GM12864 (cell line): ENCODE data around the gene TH.
"Not testable (repeated sequence)": the region's sequence is repeated elsewhere in the genome, so short reads cannot be mapped to it uniquely, and the experiment has no call there.

Experiments
- DNase-seq: peaks from one replicate; pipeline ENCODE4 v3.0.0-alpha.2; 2011; ENCODE audit warnings: low read depth
- H3K4me3 ChIP-seq: 2 replicates; pipeline ENCODE4 v1.5.1; 2011; ENCODE audit warnings: mild to moderate bottlenecking, low read depth, low read length, control low read depth
- TF ChIP-seq, protein P1 (sequence below): IDR thresholded peaks from 2 replicates; pipeline ENCODE4 v1.5.1; 2011; ENCODE audit warnings: low read depth, mild to moderate bottlenecking, moderate library complexity, low read length, control low read depth, inconsistent platforms; ENCODE audit errors: missing control alignments

TH gene

DNA sequence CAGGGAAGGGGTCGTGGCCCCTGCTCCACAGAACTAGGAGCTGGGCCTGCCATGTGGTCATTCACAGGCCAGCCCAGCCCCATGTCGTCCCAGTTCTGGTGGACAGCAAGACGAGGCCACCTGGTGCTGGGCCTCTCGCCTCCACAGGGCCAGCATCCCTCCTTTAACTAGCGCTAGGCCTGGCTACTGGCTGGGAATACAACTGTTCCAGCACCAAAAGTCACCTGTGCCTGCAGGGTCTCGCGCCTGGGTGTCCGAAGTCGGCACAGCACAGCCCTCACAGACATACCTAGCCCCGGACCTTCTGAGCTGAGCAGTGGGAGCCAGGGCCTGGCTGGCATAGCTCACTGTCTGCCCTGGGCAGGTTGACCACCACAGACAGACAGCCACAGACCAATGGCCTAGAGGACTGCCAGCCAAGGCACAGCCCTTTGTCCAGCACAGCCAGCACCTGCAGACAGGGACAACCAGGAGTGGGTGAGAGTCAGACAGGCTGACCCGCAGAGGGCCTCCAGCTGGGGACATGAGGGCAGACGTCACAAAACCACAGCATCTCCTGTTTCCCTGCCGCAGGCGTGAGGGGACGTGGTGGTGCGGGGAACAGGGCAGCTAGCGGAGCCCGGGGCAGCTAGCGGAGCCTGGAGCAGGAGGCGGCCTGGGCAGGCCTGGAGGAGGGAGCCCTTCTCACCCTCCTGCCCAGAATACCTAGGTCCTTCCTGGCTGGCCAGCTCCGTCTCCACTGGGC, 27.2 kb upstream of the TH start:
- DNase-seq, result no peak
- no peak overlapping the region for H3K4me3 ChIP-seq
- TF ChIP-seq, protein P1, sequence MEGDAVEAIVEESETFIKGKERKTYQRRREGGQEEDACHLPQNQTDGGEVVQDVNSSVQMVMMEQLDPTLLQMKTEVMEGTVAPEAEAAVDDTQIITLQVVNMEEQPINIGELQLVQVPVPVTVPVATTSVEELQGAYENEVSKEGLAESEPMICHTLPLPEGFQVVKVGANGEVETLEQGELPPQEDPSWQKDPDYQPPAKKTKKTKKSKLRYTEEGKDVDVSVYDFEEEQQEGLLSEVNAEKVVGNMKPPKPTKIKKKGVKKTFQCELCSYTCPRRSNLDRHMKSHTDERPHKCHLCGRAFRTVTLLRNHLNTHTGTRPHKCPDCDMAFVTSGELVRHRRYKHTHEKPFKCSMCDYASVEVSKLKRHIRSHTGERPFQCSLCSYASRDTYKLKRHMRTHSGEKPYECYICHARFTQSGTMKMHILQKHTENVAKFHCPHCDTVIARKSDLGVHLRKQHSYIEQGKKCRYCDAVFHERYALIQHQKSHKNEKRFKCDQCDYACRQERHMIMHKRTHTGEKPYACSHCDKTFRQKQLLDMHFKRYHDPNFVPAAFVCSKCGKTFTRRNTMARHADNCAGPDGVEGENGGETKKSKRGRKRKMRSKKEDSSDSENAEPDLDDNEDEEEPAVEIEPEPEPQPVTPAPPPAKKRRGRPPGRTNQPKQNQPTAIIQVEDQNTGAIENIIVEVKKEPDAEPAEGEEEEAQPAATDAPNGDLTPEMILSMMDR, result no peak

DNA sequence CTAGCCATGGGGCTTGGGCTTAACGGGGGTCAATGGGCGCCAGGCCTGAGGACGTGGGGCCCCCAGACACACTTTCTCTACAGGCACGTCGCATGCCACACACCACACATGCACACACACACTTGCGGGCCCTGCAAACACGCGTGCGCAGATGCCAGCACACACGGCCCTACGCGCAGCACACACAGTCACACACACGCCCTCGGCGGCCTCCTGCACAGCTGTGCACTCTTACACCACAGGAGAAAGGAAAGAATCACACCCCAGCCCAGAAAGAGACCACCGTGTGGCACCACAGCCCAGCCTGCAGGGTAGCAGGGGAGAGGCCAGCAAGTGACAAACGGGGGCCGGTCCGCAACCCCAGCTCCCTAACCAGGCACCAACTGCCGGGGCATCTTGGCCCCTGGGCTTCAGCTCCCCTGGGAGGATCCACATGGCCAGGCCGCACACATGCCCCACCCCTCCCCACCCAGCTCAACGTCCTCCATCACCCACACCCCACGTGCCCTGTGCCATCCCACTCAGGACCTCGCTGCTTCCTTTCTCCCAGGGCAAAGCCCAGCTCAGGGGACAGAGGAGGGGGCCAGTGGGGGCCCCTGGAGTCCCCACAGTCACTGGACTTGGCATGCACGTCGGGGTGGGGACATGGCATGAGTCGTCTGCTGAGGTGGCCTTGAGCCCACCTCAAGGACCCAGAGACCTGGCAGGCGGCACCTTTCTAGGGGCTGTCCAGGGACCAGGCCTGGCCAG, 26.3 kb upstream of the TH start:
- TF ChIP-seq, protein P1, result no peak
- H3K4me3 ChIP-seq, result no peak overlapping the region
- DNase-seq, result no peak

DNA sequence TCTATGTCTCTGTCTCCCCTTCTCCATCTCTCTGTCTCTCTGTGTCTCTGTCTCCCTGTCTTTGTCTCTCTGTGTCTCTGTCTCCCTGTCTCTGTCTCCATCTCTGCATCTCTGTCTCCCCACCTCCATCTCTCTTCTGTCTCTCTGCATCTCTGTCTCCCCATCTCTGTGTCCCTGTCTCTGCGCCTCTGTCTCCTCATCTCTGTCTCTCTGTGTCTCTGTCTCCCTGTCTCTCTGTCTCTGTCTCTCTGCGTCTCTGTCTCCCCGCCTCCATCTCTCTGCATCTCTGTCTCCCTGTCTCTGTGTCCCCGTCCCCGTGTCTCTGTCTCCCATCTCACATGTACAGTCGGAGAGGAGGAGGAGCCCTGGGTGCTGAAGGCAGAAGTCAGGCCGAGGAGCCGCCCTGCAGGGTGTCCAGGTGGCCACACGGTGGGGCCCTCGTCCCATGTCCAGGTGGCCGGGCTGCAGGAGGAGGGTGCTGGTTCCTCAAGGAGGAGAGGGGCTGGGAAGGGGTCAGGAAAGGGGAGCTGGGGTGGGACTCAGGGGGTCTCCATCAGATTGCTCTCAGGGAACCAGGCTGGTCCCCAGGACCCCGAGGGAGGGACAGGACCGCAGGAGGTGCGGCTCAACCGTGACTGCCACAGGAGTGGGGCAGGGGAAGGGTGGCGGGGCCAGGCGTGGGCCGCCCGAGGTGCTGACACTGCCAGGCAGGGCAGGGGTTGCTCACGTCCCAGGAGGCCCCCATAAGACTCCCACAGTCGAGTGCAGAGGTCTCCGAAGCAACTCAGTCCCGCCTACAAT, 25.6 kb upstream of the TH start:
- no peak overlapping the region for H3K4me3 ChIP-seq
- TF ChIP-seq, protein P1, result peak; percentile 82
- DNase-seq, result no peak

DNA sequence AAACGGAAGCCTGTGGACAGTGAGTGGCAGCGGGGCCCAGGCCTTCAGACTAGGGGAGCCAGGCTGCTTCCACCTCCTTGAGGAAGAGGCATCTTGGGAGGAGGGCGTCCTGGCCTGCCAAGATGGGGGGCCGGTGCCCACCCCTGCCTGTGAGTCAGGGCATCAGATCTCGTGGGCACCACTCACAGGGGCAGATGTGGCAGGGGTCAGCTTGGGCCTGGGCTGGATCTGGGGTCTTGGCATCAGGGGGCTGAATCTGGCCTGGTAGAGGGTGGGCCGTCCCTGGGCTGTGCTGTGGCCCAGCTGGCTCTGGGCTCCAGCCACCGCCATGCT, 24.1 kb upstream of the TH start:
- TF ChIP-seq, protein P1, result no peak
- no peak for DNase-seq
- H3K4me3 ChIP-seq, result no peak overlapping the region

DNA sequence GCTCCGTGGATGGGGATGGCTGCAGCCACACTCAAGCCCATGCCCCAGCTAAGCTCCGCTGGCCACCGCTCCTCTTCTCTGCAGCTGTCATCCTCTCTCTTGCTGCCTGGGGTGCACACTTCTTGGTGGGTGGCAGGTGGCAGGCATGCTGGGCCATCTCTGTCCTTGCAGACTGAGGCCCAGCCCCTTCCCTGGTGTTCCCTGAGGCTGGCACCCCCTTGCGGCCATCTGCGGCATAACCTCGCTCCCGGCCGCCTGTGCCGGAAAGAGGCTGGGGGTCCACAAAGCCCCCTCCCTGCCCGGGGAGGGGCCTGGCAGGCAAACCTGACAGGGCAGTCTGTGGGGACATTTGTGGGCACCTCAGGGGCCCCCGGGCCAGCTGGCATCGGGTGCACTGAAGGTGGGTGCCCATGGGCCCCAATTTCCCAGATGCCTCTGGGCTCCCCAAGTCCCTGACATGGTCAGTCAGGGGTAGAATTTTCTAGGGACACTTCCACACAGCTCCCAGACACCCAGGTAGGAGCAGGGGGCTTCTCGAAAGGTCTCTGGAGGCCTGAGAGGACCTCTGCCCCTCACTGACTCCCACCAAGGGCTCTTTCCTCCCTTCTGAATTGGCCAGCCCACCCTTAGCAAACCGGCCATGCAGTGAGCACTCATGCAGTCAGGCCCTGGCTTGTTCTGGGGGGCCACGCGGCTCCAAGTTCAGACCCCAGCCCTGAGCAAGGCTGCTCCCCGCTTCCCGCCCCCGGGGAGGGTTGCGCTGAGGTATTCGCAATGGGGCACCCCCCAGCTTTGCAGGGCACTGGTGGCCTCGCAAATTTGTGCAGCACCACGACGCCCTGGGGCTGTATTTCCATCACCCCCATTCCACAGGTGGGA, 23.5 kb upstream of the TH start:
- TF ChIP-seq, protein P1, result peak; percentile 91
- H3K4me3 ChIP-seq, result no peak overlapping the region
- no peak for DNase-seq

DNA sequence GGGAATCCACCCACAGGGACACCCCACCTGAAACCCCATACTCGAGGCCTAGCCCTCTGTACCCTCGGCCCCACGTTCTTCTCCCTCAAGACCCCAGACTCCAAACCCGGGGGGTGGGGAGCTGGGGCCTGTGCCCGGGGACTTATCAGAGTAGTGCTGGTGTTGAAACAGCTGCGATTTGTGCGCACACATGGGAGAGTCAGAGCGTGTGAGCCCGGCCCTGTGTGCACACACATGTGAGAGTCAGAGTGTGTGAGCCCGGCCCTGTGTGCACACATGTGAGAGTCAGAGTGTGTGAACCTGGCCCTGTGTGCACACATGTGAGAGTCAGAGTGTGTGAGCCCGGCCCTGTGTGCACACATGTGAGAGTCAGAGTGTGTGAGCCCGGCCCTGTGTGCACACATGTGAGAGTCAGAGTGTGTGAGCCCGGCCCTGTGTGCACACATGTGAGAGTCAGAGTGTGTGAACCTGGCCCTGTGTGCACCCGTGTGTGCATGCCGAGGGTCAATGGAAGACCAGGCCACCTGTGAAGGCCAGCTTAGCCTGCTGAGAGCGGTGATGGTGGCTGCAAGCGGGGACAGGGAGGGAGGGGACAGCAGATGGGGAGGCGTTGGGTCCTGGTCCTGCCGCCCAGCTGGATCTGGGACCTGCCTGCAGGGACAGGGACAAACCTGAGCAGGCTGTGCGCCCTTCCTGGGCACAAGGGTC, 22.4 kb upstream of the TH start:
- DNase-seq, H3K4me3 ChIP-seq: not testable (repeated sequence)
